GM21390 (cell line): ENCODE measurements around the gene CAMTA1.

Experiments
- ATAC-seq: cut with Tn5 transposase; IDR thresholded peaks from one replicate; pipeline ENCODE4 v1.9.1; 2021; ENCODE audit not compliant: unreplicated experiment

The CAMTA1 gene

GRCh38 chr1:7655354-7655753 lies 870.1 kb downstream of the CAMTA1 start:
- no peak for ATAC-seq

GRCh38 chr1:7656557-7657215 lies 871.4 kb downstream of the CAMTA1 start:
- no peak for ATAC-seq

GRCh38 chr1:7657287-7658016 lies 872.2 kb downstream of the CAMTA1 start:
- ATAC-seq: no peak

GRCh38 chr1:7658099-7658498 lies 872.8 kb downstream of the CAMTA1 start:
- no peak for ATAC-seq

GRCh38 chr1:7659514-7659913 lies 874.3 kb downstream of the CAMTA1 start:
- no peak for ATAC-seq

- ATAC-seq: no peak
These were observed 878.3 kb downstream of the CAMTA1 start for GRCh38 chr1:7663451-7664146.

DNA sequence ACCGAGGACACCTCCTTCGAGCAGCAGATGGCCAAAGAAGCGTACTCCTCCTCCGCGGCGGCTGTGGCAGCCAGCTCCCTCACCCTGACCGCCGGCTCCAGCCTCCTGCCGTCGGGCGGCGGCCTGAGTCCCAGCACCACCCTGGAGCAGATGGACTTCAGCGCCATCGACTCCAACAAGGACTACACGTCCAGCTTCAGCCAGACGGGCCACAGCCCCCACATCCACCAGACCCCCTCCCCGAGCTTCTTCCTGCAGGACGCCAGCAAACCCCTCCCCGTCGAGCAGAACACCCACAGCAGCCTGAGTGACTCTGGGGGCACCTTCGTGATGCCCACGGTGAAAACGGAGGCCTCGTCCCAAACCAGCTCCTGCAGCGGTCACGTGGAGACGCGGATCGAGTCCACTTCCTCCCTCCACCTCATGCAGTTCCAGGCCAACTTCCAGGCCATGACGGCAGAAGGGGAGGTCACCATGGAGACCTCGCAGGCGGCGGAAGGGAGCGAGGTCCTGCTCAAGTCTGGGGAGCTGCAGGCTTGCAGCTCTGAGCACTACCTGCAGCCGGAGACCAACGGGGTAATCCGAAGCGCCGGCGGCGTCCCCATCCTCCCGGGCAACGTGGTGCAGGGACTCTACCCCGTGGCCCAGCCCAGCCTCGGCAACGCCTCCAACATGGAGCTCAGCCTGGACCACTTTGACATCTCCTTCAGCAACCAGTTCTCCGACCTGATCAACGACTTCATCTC lies 879.1 kb downstream of the CAMTA1 start:
- no peak for ATAC-seq

DNA sequence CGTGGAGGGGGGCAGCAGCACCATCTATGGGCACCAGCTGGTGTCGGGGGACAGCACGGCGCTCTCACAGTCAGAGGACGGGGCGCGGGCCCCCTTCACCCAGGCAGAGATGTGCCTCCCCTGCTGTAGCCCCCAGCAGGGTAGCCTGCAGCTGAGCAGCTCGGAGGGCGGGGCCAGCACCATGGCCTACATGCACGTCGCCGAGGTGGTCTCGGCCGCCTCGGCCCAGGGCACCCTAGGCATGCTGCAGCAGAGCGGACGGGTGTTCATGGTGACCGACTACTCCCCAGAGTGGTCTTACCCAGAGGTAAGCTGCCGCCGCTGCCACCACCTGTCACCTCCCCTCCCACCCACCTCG lies 879.6 kb downstream of the CAMTA1 start:
- ATAC-seq: no peak

DNA sequence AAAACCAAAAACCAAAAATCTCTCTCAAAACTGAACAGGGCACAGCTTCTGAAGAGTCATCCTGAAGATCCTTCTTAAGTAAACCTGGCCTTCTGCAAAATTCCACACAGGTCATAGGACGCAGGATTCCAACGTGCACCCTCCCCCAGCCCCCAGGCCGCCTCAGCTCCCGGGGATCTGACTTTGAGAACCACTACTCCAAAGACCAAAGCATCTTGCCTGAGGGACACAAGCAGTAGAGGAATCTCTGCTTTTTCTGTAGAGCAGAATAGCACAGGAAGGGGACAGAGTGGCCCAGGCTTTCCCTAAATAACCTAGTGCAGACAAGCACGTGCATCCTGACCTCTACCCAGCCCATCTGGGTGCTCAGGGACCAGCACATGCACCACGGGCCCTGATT lies 881.0 kb downstream of the CAMTA1 start:
- ATAC-seq: no peak

GRCh38 chr1:7667159-7667558 lies 881.9 kb downstream of the CAMTA1 start:
- no peak for ATAC-seq

- peak; percentile 58 for ATAC-seq
These were observed 882.5 kb downstream of the CAMTA1 start for GRCh38 chr1:7667625-7668218.

DNA sequence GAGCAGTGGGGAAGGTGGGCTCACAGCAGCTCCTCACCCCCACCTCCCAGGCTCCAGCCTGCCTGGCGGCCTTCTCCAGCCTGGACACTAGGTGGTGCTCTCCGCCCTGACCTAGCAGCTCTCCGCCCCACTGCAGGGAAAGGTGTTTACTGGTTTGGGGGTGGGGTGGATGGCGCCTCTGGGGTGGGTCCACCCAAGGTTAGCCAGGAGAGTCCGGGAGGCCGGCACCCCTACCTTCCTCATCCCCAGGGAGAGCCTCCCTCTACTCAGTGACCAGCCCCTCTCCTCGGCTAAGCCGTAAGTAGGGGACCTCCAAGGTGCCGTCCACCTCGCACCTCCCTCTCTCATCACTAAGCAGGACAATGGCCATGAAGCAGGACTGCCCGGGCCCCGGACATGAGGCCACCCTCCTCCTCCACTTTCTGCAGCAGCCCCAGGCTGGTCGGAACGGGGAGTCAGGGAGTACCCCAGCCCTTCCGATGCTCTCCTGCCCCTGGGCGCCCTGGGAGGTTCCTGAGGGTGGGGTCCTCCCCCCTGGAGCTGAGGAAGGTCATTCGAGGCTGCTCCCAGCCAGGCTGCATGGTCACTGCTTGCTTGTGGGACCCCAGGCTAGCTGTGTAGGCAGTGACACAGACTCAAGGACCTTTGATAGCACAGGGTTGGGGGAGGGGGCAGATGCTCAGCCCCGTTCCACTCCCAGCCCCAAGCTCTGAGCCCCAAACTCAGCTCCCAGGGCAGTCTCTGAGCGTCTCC lies 884.5 kb downstream of the CAMTA1 start:
- ATAC-seq: peak; percentile 46

- no peak for ATAC-seq
These were observed 885.3 kb downstream of the CAMTA1 start for GRCh38 chr1:7670334-7671145.

GRCh38 chr1:7671146-7671465 lies 885.9 kb downstream of the CAMTA1 start:
- ATAC-seq: no peak

DNA sequence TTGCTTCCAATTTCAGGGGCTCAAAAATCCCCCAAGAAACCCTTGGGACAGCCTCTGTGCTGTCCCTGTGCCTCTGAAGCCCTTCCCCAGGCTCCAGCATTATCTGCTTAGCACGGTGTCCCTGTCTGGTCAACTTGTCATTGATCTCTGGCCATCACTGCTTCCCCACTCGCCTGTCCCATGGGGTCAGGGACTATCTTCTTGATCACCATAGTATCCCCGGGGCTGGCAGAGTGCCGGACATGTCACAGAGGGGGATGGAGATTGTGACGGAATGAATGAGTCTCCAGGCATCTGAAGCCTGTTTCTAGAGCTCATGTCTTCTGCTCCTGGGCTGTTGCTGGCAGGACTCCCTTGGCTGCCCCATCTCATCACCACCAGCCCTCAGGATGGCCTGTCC lies 886.4 kb downstream of the CAMTA1 start:
- no peak for ATAC-seq

DNA sequence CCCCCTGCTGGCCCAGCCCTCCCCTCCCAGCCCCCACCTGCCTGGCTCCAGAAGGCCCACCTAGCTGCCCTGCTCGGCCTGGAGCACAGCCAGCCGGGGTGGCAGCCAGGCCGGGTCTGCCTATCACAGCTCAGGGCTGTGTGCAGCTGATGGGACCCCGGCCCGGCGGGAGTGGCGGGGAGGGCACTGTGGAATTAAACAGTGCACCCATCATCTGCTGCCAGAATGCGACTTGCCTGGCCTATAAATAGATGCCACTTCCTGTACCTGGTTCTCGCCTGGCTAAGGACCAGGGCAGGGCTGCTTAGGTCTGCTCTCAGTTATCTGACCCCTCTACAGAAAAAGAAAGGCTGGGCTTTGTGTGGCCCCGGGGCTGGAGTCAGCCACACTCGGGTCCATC lies 887.6 kb downstream of the CAMTA1 start:
- ATAC-seq: no peak

- ATAC-seq: no peak
These were observed 889.7 kb downstream of the CAMTA1 start for GRCh38 chr1:7674972-7675371.

DNA sequence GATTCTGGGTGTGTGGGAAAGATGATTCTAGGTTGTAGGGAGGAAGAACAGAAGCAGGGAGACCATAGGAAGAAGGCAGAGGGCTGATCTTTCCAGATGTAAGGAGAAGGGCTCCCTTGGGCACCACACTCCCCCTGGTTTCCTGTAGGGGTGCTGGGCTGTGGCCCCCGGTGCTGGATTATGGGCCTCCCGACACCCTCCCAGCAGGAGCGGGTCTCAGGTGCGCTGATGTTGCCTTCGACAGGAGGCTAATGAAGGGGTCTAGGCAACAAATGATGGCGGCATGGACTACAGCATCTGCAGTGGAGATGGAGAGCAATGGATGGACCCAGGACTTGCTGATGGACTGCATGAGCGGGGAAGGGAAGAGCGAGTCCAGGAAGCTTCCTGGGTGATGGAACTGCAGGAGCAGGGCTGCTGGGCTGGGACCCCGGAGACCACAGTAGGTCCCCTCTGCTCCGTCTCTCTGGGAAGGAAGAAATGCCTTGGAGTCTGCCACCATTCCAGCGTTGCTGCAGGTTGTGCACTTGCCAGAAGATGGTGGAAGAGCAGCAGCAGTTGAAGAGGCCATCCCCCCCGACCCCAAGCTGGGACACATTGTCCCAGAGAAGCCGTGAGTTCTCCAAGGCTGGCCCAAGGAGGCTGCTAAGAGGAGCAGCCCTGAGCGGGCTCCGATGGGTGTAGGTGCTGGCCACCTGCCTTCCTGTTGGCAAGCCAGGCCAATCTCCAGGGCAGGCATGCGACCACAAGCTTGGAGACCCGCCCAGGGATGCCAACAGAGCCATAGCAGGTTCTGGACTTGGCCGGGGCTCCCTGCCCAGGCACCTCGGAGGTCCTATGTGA lies 890.4 kb downstream of the CAMTA1 start:
- no peak for ATAC-seq
